Measurements from ENCODE around the gene LDB2.

Gene LDB2

DNA sequence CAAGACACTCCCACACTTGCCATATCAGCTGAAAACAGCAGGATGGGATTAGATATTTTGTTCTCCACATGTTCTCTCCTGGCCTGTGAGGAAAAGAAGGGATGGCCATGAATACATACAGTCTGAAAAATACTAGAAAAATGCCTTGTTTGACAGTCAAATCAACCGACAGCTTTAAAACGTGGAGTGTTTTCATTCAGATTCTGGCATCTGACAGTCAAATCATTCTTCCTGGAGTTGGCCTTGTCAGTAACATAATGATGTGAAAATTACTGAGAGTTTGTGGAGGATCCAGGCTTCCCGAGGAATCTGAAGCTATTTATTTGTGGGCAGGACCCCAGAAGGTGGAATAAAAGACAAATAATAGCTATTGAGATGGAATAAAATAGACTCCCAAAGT is 188.2 kb downstream of the LDB2 start:
- no peak for TF ChIP-seq EZH2phosphoT487 (IDR thresholded peaks at IDR 0.05; ENCODE audit: borderline replicate concordance, low read length)
- TF ChIP-seq, protein P1, sequence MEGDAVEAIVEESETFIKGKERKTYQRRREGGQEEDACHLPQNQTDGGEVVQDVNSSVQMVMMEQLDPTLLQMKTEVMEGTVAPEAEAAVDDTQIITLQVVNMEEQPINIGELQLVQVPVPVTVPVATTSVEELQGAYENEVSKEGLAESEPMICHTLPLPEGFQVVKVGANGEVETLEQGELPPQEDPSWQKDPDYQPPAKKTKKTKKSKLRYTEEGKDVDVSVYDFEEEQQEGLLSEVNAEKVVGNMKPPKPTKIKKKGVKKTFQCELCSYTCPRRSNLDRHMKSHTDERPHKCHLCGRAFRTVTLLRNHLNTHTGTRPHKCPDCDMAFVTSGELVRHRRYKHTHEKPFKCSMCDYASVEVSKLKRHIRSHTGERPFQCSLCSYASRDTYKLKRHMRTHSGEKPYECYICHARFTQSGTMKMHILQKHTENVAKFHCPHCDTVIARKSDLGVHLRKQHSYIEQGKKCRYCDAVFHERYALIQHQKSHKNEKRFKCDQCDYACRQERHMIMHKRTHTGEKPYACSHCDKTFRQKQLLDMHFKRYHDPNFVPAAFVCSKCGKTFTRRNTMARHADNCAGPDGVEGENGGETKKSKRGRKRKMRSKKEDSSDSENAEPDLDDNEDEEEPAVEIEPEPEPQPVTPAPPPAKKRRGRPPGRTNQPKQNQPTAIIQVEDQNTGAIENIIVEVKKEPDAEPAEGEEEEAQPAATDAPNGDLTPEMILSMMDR (IDR thresholded peaks at IDR 0.05; ENCODE audit: low read depth, low read length, poor library complexity, severe bottlenecking) = no peak
- Histone ChIP-seq H3K27me3 (ENCODE audit: control insufficient read depth, low read length) (no peaks in the 10 kb centered on the region), H3K4me2 (ENCODE audit: low read length) (no peak overlapping the region), H3K4me1 (ENCODE audit: control insufficient read depth, low read length) (no peaks in the 10 kb centered on the region), H4K20me1 (ENCODE audit: control insufficient read depth, insufficient read depth, low read depth, low read length) (no peaks in the 10 kb centered on the region), H3F3A (ENCODE audit: control insufficient read depth, insufficient read depth) (no peaks in the 10 kb centered on the region), H3K79me2 (ENCODE audit: control insufficient read depth, low read length) (no peaks in the 10 kb centered on the region), H3K4me3 (ENCODE audit: low read length) (no peak overlapping the region), H3K9me3 (ENCODE audit: control insufficient read depth, insufficient read depth, low read length) (no peaks in the 10 kb centered on the region), H3K9me2 (replicated peaks; ENCODE audit: control insufficient read depth, low read length) (no peaks in the 10 kb centered on the region), H3K27ac (ENCODE audit: low read depth, low read length) (no peak overlapping the region), H3K36me3 (ENCODE audit: control insufficient read depth, low read length) (no peaks in the 10 kb centered on the region)

DNA sequence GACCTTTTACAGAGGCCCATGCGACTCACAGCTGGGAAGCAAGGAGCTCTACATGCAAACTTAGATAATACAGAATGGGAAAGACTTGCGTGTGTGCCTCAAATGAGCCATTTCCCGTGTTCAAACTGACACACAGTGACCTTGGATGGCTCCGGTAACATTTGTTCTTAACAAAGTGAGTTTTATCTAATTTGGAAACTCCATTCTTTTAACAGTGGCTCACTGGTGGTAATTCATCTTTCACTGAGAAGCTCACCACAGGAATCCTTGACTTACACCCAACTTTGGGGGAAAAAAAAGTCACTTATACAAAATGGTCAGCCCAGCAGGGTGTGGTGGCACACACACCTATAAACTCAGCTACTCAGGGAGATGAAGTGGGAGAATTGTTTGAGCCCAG is 190.6 kb downstream of the LDB2 start:
- Histone ChIP-seq H3K27ac (ENCODE audit: low read depth, low read length) (no peak overlapping the region), H3K9me2 (replicated peaks; ENCODE audit: control insufficient read depth, low read length) (no peaks in the 10 kb centered on the region), H4K20me1 (ENCODE audit: control insufficient read depth, insufficient read depth, low read depth, low read length) (no peaks in the 10 kb centered on the region), H3K4me2 (ENCODE audit: low read length) (no peak overlapping the region), H3K4me1 (ENCODE audit: control insufficient read depth, low read length) (no peaks in the 10 kb centered on the region), H3K4me3 (ENCODE audit: low read length) (no peak overlapping the region), H3F3A (ENCODE audit: control insufficient read depth, insufficient read depth) (no peaks in the 10 kb centered on the region), H3K9me3 (ENCODE audit: control insufficient read depth, insufficient read depth, low read length) (no peaks in the 10 kb centered on the region), H3K27me3 (ENCODE audit: control insufficient read depth, low read length) (no peaks in the 10 kb centered on the region), H3K36me3 (ENCODE audit: control insufficient read depth, low read length) (no peaks in the 10 kb centered on the region), H3K79me2 (ENCODE audit: control insufficient read depth, low read length) (no peaks in the 10 kb centered on the region)
- no peak for TF ChIP-seq EZH2phosphoT487 (IDR thresholded peaks at IDR 0.05; ENCODE audit: borderline replicate concordance, low read length)
- TF ChIP-seq, protein P1 (IDR thresholded peaks at IDR 0.05; ENCODE audit: low read depth, low read length, poor library complexity, severe bottlenecking) = no peak

DNA sequence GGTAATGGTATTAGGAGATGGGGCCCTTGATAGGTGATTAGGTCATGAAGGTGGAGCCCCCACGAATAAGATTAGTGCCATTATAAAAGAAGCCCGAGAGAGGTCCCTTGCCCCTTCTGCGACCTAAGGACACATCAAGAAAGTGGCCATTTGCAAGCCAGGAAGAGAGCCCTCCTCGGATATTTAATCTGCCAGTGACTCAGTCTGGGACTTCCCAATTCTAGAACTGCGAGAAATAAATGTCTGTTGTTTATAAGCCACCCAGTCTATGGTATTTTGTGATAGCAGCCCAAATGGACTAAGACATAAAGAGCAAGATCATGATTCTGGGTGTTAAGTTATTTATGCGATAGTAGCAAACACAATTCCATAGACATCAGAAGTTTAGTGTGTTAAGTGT is 192.2 kb downstream of the LDB2 start:
- Histone ChIP-seq H3K27ac (ENCODE audit: low read depth, low read length) (no peak overlapping the region), H3F3A (ENCODE audit: control insufficient read depth, insufficient read depth) (no peaks in the 10 kb centered on the region), H3K9me2 (replicated peaks; ENCODE audit: control insufficient read depth, low read length) (no peaks in the 10 kb centered on the region), H3K9me3 (ENCODE audit: control insufficient read depth, insufficient read depth, low read length) (no peaks in the 10 kb centered on the region), H4K20me1 (ENCODE audit: control insufficient read depth, insufficient read depth, low read depth, low read length) (no peaks in the 10 kb centered on the region), H3K4me1 (ENCODE audit: control insufficient read depth, low read length) (no peaks in the 10 kb centered on the region), H3K27me3 (ENCODE audit: control insufficient read depth, low read length) (no peaks in the 10 kb centered on the region), H3K79me2 (ENCODE audit: control insufficient read depth, low read length) (no peaks in the 10 kb centered on the region), H3K36me3 (ENCODE audit: control insufficient read depth, low read length) (no peaks in the 10 kb centered on the region), H3K4me2 (ENCODE audit: low read length) (no peak overlapping the region), H3K4me3 (ENCODE audit: low read length) (no peak overlapping the region)
- no peak for TF ChIP-seq EZH2phosphoT487 (IDR thresholded peaks at IDR 0.05; ENCODE audit: borderline replicate concordance, low read length)
- TF ChIP-seq, protein P1 (IDR thresholded peaks at IDR 0.05; ENCODE audit: low read depth, low read length, poor library complexity, severe bottlenecking) = no peak

DNA sequence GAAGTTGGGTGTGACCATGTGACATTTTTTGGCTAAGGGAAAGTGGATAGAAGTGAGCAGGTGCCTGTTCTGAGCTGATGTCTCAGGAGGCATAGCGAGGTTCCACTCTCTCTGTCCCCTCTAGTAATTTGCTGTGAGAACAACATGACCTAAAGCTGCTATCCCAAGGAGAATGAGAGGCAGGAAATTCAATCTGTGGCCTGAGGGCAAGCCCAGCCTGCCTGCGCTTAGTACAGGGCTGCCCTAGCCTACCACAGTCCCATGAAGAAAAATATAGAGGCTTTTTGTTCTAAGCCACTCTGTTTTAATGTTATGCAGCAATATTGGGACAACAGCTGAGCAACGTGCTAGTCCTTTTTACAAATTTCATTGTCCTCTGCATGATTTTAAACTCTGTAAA is 193.1 kb downstream of the LDB2 start:
- Histone ChIP-seq H3K9me2 (replicated peaks; ENCODE audit: control insufficient read depth, low read length) (no peaks in the 10 kb centered on the region), H3K4me3 (ENCODE audit: low read length) (no peak overlapping the region), H3K36me3 (ENCODE audit: control insufficient read depth, low read length) (no peaks in the 10 kb centered on the region), H3K4me1 (ENCODE audit: control insufficient read depth, low read length) (no peaks in the 10 kb centered on the region), H3K27me3 (ENCODE audit: control insufficient read depth, low read length) (no peaks in the 10 kb centered on the region), H3K27ac (ENCODE audit: low read depth, low read length) (no peak overlapping the region), H4K20me1 (ENCODE audit: control insufficient read depth, insufficient read depth, low read depth, low read length) (no peaks in the 10 kb centered on the region), H3K4me2 (ENCODE audit: low read length) (no peak overlapping the region), H3F3A (ENCODE audit: control insufficient read depth, insufficient read depth) (no peaks in the 10 kb centered on the region), H3K9me3 (ENCODE audit: control insufficient read depth, insufficient read depth, low read length) (no peaks in the 10 kb centered on the region), H3K79me2 (ENCODE audit: control insufficient read depth, low read length) (no peaks in the 10 kb centered on the region)
- TF ChIP-seq, protein P1 (IDR thresholded peaks at IDR 0.05; ENCODE audit: low read depth, low read length, poor library complexity, severe bottlenecking) = no peak
- no peak for TF ChIP-seq EZH2phosphoT487 (IDR thresholded peaks at IDR 0.05; ENCODE audit: borderline replicate concordance, low read length)
